D341Med (cell line): Measurements from ENCODE around the gene TMEM161A.

Experiments used
- DNase-seq: peaks from one replicate; pipeline ENCODE4 v3.0.0; 2012; ENCODE audit warnings: low spot score

The TMEM161A gene

DNA sequence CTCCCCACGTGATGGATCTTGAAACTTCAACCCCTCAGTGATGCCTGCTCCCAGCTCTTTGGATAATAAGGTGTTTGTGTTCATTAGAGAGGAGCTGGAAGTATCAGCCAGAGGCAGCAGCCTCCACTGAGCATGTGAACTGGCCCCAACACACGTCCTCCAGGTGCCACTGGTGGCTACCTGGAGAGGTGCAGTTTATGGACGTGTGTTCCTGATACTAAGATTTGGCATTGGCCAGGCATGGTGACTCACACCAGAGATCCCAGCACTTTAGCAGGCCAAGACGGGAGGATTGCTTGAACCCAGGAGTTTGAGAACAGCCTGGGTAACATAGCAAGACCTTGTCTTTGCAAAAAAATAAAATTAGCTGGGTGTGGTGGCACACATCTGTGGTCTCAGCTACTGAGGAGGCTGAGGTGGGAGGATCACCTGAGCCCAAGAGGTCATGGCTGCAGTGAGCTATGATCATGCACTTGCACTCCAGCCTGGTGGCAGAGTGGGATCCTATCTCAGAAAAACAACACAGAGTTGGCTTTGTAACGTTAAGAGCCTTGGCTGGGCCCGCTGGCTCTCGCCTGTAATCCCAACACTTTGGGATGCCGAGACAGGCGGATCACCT, 40.1 kb downstream of the TMEM161A start:
- DNase-seq, result no peak

DNA sequence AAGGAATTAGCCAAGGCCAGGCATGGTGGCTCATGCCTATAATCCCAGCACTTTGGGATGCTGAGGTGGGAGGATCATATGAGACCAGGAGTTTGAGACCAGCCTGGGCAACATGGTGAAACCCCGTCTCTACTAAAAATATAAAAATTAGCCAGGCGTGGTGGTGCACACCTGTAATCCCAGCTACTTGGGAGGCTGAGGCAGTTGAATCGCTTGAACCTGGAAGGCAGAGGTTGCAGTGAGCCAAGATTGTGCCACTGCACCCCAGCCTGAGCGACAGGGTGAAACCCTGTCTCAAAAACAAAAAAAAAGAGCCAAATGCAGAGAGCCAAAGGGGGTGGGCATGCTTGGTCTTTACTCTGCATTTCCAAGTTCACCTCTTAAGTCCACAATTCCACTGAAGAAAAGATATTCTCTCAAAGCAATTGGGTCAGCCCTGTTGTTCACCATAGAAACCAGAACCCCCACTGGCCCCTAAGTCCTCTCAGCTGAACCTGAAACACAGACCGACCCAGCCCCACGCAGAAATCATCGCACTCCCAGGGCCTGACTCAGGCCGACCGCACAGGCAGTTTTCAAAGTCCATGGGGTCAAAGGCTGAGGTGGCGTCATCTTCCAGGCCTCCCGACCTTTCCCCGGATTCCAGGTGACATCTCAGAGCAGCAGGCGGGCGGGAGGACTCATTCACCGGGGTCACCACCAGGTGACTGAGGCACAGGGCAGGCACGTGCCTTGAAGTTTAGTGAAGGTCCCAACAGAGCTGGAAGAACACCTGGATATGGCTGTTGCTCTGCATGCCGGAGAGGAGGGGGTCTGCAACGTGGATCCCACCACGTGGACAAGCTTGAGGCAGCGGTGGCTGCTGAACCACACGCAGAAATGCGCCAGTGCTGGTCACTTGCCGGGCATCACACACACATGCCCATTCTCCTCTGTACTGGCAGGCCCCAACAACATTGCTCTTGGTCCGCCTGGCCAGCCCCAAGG, 41.3 kb downstream of the TMEM161A start:
- DNase-seq, result no peak

DNA sequence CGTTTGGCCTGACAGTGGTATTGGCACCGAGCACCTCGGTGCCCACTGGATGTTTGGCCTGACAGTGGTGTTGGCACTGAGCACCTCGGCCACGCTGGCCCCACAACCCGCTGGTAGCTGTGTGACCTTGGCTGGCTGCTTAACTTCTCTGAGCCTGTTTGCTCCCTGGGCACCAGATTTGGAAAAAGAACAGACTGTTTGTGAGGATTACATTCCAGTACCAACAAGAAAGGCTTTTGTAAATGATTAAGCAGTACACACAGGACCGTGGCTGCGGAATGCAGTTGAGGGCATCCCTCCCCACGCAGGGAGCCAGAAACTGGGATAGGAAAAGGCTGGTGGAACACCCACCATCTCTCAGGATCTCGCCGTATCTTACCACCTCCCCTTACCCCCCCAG, 42.6 kb downstream of the TMEM161A start:
- DNase-seq, result no peak

DNA sequence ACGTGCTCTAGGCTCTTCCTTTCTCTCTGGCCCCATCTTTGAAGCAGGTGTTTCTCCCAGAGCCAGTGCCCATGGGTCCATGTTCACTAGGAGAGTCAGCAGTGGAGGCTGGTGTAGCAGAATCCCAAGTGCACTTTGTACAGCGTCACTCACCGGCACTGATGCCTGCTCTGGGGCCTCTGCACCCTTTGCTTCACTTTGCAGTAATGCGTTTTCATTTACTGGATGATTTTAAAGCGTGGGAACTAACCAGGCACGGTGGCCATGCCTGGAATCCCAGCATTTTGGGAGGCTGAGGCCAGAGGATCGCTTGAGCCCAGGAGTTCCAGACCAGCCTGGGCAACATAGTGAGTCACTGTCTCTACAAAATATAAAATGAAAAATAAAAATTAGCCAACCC, 43.8 kb downstream of the TMEM161A start:
- DNase-seq, result no peak

DNA sequence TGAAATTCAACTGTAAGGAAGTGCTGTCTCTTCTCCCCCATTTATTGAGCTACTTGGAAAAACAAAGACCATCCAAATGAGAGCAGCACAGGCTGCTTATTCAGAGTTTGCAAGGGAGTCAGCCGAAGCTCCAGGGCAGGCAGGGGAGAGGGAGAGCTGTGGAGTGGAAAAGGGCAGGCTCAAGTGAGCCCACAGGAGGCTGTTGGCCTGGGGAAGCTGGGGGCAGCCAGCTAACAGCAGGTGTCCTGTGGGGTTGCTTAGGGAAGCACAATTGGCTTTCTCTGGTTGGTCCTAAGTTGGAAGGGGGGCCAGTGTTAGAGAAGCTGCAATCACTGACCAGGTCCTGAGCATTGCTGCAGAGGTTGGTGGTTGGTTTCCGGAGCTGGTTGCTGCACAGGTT, 50.6 kb downstream of the TMEM161A start:
- DNase-seq, result no peak

DNA sequence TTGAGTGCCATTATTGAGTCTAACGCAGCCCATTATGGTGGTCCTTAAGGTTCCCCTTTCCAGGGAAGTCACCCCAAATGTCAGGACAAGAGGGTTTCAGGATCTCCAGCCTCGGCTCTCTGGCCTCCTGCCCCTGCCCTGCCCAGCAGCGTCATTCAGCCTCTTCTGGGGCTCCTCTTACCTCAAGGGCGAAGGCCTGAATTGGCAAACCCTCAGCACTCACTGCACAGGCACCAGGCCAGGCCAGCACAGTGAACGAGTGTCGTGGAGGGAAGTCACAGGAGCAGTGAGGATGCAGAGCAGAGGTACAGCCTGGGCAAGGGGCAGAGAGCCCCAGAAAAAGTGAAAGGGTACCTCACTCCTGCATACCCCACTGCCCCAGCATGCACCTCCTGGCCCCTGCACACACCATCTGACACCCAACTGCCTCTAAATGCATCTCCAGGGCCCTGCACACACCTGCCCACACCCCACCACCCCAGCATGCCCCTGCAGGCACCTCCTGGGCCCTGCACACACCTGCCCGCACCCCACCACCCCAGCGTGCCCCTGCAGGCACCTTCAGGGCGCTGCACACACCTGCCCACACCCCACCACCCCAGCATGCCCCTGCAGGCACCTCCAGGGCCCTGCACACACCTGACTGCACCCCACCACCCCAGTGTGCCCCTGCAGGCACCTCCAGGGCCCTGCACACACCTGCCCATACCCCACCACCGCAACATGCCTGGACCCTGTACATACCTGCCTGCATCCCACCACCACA, 54.7 kb downstream of the TMEM161A start:
- DNase-seq, result no peak

DNA sequence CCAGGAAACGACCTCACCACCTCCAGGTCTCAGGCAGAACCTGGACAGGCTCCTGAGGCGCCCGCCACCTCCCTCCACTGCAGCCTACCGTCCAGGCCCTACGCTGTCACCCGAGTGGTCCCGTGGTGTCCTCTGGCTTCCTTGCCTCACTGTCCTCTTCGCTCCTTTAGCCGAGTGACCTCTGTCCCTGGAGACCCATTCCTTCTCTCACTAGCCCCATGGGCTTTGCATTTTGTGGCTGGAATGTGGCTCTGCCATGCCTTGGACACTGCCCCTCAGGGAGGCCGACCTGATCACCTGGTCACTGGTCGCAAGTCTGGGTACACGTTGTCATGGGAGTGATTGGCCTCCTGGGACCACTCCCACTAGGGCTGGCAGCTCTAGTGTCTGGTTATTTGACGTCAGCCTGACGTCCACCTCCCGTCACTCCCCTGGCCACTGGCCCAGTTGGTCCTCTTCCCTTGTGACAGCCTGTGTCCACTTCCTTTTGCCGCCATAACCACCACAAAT, 56.6 kb downstream of the TMEM161A start:
- DNase-seq, result no peak

DNA sequence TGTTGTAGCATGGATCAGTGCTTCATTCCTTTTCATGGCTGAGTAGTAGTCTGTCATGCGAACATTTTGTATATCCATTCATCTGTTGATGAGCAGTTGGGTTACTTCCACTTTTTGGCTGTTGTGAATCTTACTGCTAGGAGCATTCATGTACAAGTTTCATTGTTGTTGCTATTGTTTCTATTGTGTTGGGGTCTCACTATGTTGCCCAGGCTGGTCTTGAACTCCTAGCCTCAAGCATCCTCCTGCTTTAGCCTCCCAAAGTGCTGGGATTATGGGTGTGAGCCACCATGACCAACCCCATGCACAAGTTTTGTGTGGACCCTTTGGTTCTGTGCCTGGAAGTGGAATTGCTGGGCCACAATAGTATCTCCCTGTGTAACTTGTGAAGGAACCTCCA, 58.7 kb downstream of the TMEM161A start:
- no peak for DNase-seq

DNA sequence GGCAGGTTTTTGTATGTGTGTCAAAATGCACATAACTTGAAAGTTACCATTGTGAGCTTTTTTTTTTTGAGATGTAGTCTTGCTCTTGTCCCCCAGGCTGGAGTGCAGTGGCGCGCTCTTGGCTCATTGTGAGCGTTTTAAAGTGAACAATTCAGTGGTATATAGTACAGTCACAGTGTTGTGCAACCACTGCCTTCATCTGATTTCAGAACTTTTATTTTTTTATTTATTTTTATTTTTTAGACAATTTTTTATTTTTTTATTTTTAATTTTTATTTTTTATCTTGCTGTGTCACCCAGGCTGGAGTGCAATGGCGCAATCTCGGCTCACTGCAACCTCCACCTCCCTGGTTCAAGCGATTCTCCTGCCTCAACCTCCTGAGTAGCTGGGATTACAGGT, 59.5 kb downstream of the TMEM161A start:
- no peak for DNase-seq

DNA sequence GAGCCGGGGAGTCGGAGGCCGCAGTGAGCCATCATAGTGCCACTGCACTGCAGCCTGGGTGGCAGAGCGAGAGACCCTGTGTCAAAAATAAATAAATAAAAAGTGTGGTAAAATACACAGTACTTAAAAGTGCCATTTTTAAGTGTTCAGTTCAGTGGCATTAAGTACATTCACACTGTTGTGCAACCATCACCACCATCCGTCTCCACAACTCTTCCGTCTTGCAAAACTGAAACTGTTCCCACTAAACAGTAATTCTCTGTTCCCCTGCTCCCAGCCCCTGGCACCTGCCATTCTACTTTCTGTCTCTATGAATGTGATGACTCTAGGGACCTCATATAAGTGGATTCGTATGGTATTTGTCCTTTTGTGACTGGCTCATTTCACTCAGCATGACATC, 61.2 kb downstream of the TMEM161A start:
- no peak for DNase-seq

DNA sequence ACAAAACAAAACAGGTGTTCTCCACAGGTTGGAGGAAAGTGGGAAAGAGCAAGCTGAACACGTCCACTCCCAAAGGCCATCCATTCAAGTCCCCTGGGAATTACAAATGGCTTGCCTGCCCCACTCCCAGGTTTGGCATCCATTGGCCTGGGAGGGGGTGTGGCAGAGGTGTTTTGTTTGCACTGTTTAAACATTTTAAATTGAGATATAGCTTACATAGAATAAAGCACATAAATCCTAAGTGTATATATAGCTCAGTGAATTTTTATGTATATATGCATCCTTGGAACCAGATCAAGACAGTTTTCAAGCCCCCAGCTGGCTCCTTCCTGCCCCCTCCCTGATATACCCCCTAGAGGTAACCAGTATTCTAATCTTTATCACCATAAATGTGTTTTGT, 61.8 kb downstream of the TMEM161A start:
- no peak for DNase-seq

DNA sequence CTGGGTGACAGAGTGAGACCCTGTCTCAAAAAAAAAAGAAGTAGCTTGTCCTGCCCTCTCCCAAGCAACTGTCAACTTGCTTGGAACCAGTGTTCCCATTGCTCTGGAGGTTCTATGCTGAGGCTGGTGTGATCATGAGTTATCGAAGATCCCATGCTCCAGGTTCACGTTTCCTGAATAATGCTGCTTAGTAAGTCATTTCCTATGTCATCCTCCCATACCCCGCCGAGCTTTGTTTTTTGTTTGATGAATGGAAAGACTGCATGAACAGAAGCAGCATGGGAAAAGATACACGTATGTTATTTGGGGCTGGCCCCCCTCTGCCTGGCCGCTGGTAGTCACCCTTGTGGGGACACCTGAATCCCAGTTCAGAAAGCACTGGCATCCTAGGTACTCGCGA, 63.2 kb downstream of the TMEM161A start:
- DNase-seq, result no peak

DNA sequence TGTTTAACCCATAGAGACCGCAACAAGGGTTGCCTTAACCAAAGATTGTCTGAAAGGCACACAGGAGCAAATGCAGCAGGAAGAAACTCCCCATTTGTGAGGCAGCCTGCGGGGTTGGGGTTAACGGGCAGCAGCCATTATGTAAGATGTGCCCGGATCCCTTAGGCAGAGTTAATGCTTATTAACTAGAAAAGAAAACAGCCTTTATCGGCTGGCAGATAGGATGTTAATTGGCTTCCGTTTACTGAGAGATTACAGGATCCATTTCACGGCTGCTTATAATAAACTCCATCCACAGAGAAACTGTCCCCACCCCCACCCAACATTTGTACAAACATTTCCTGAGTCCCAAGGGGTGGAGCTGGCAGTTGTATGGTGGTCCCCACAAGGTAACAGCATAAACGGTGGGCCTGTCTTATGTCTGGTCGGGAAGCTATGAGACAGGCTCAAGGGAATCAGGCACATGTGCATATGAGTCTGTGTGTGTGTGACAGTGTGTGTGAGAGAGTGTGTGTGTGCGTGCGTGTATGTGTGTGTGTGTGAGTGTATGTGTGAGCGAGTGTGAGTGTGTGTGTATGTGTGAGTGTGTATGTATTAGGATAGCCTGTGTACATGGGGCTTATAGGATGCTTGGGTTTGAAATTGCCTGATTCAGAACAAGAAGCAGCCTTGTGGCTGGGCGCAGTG, 63.9 kb downstream of the TMEM161A start:
- DNase-seq, result no peak

DNA sequence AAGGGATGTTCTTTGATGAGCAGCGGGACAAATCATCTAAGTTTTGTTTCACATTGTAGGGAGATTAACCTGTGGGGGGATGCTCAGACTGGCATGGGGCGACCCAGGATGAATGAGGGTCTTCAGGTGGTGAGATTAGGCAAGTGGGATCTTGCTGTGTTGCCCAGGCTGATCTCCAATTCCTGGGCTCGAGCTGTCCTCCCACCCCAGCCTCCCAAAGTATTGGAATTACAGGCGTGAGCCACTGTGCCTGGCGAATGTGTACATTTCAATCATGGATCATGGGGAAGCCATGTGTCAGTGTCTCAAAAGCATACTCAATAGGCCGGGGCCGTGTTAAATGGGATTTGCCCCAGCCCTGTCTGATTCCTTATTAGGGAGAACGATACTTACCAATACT, 66.4 kb downstream of the TMEM161A start:
- no peak for DNase-seq
